Myocyte (in vitro differentiated cells): ENCODE results near the gene ZCCHC9. TPM values are rescaled to one million over a fixed set of nuclear protein-coding genes. Genes with fewer than 3 reads are reported as not detected.

Source experiments
- DNase-seq: peaks from one replicate; pipeline ENCODE4 v3.0.0-alpha.2; 2012; ENCODE audit warnings: low read depth
- total RNA-seq: library from RNA; depleted of rRNA; stranded (reverse); fragments of >200 nt; gene quantifications from 2 replicates; pipeline ENCODE4 v1.2.3, GENCODE V29; 2014

ZCCHC9 gene
- total RNA-seq, 1 donor from 2014 or later = 24.6 TPM

- DNase-seq = no peak
Measured at GRCh38 chr5:81355291-81356251, 54.2 kb downstream of the ZCCHC9 start.

- DNase-seq = no peak
Measured at GRCh38 chr5:81359108-81359507, 57.7 kb downstream of the ZCCHC9 start.

GRCh38 chr5:81359881-81360280 is 58.5 kb downstream of the ZCCHC9 start:
- no peak for DNase-seq

GRCh38 chr5:81360640-81361039 is 59.3 kb downstream of the ZCCHC9 start:
- DNase-seq = no peak

- no peak for DNase-seq
Measured at GRCh38 chr5:81361600-81361999, 60.2 kb downstream of the ZCCHC9 start.

Other genes starting within 250 kb of the ZCCHC9 start
- gene CKMT2, start 68.3 kb upstream of the ZCCHC9 start, total RNA-seq = 1.7 and 5.8 TPM in 2 replicates
- gene ACOT12, start 92.5 kb downstream of the ZCCHC9 start, total RNA-seq = not detected in 2 replicates